Measurements from ENCODE around the gene PTGES.

DNA sequence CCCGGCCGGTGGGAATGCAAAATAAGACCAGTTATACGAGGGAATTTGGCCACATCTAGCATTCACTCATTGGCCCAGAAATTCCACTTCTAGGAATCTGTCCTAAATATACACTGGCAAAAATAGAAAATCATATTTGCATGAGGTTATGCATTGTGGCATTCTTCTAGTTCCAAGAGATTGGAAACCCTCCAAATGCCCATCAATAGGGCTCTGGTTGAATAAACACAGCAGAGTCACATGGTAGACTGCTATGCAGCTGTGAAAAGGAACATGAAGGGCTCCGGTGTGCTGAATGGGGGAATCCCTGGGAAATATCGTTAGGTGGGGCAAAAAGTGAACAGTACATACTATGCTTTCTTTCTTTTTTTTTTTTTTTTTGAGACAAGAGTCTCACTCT is 36.8 kb downstream of the PTGES start:
- TF ChIP-seq, protein P1, sequence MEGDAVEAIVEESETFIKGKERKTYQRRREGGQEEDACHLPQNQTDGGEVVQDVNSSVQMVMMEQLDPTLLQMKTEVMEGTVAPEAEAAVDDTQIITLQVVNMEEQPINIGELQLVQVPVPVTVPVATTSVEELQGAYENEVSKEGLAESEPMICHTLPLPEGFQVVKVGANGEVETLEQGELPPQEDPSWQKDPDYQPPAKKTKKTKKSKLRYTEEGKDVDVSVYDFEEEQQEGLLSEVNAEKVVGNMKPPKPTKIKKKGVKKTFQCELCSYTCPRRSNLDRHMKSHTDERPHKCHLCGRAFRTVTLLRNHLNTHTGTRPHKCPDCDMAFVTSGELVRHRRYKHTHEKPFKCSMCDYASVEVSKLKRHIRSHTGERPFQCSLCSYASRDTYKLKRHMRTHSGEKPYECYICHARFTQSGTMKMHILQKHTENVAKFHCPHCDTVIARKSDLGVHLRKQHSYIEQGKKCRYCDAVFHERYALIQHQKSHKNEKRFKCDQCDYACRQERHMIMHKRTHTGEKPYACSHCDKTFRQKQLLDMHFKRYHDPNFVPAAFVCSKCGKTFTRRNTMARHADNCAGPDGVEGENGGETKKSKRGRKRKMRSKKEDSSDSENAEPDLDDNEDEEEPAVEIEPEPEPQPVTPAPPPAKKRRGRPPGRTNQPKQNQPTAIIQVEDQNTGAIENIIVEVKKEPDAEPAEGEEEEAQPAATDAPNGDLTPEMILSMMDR (IDR thresholded peaks at IDR 0.05; ENCODE audit: low read depth, low read length): no peak
- TF ChIP-seq EZH2phosphoT487 (IDR thresholded peaks at IDR 0.05; ENCODE audit: low read depth): no peak
